HEK293 (cell line): Measurements from ENCODE around the gene DDIAS.

Experiments used
- AEBP2 ChIP-seq: fragments of 450-650 bp; formaldehyde crosslinking; IDR thresholded peaks from 2 replicates; pipeline ENCODE4 v1.5.1; 2016; ENCODE audit warnings: missing biosample characterization, missing genetic modification characterization, borderline replicate concordance
- ATF2 ChIP-seq: fragments of 450-650 bp; formaldehyde crosslinking; IDR thresholded peaks from 2 replicates; pipeline ENCODE4 v1.5.1; 2016; ENCODE audit warnings: missing biosample characterization, missing genetic modification characterization, low read depth
- CTCF ChIP-seq: fragments of 450-650 bp; formaldehyde crosslinking; IDR thresholded peaks from 2 replicates; pipeline ENCODE4 v1.5.1; 2016; ENCODE audit warnings: missing biosample characterization, missing genetic modification characterization
- IKZF3 ChIP-seq: fragments of 450-650 bp; IDR thresholded peaks from 2 replicates; pipeline ENCODE4 v1.5.0; 2018; ENCODE audit warnings: missing biosample characterization, mild to moderate bottlenecking, missing genetic modification characterization, moderate library complexity
- MYNN ChIP-seq: fragments of 450-650 bp; formaldehyde crosslinking; IDR thresholded peaks from 2 replicates; pipeline ENCODE4 v1.5.1; 2016; ENCODE audit warnings: missing biosample characterization, missing genetic modification characterization, borderline replicate concordance
- MZF1 ChIP-seq: fragments of 450-650 bp; formaldehyde crosslinking; IDR thresholded peaks from 2 replicates; pipeline ENCODE4 v1.5.1; 2017; ENCODE audit warnings: missing biosample characterization, missing genetic modification characterization, borderline replicate concordance
- PRDM10 ChIP-seq: fragments of 450-650 bp; formaldehyde crosslinking; IDR thresholded peaks from 2 replicates; pipeline ENCODE4 v1.5.1; 2016; ENCODE audit warnings: missing biosample characterization, missing genetic modification characterization
- REST ChIP-seq: fragments of 450-650 bp; formaldehyde crosslinking; IDR thresholded peaks from 2 replicates; pipeline ENCODE4 v1.5.1; 2016; ENCODE audit warnings: missing biosample characterization, missing genetic modification characterization
- SP2 ChIP-seq: fragments of 450-650 bp; formaldehyde crosslinking; IDR thresholded peaks from 2 replicates; pipeline ENCODE4 v1.5.1; 2016; ENCODE audit warnings: missing biosample characterization, missing genetic modification characterization
- ZNF140 ChIP-seq: fragments of 450-650 bp; formaldehyde crosslinking; IDR thresholded peaks from 2 replicates; pipeline ENCODE4 v1.5.1; 2016; ENCODE audit warnings: missing biosample characterization, missing genetic modification characterization
- ZNF37A ChIP-seq: fragments of 450-650 bp; IDR thresholded peaks from 2 replicates; pipeline ENCODE4 v1.5.1; 2018; ENCODE audit warnings: missing biosample characterization, missing genetic modification characterization
- ZNF510 ChIP-seq: fragments of 450-650 bp; formaldehyde crosslinking; IDR thresholded peaks from 2 replicates; pipeline ENCODE4 v1.5.1; 2018; ENCODE audit warnings: mild to moderate bottlenecking, missing genetic modification characterization, missing biosample characterization; ENCODE audit not compliant: insufficient replicate concordance
- ZSCAN5A ChIP-seq: fragments of 450-650 bp; formaldehyde crosslinking; IDR thresholded peaks from 2 replicates; pipeline ENCODE4 v1.5.1; 2016; ENCODE audit warnings: missing biosample characterization, missing genetic modification characterization
- TF ChIP-seq, protein P1 (sequence below): fragments of 450-650 bp; formaldehyde crosslinking; optimal IDR thresholded peaks from 2 replicates; pipeline ENCODE3; 2016; ENCODE audit warnings: missing biosample characterization, mild to moderate bottlenecking, missing genetic modification characterization

- TF ChIP-seq ZNF510 (tag by site-specific recombination) (no peak), ZSCAN5A (tag by site-specific recombination) (no peak), AEBP2 (tag by site-specific recombination) (no peak), ZNF140 (tag by site-specific recombination) (no peak), MZF1 (tag by site-specific recombination) (no peak), PRDM10 (tag by site-specific recombination) (no peak), CTCF (tag by site-specific recombination) (no peak), REST (no peak), SP2 (tag by site-specific recombination) (no peak), IKZF3 (tag by site-specific recombination) (no peak), MYNN (tag by site-specific recombination) (no peak), ATF2 (tag by site-specific recombination) (no peak), ZNF37A (no peak)
- TF ChIP-seq, protein P1, sequence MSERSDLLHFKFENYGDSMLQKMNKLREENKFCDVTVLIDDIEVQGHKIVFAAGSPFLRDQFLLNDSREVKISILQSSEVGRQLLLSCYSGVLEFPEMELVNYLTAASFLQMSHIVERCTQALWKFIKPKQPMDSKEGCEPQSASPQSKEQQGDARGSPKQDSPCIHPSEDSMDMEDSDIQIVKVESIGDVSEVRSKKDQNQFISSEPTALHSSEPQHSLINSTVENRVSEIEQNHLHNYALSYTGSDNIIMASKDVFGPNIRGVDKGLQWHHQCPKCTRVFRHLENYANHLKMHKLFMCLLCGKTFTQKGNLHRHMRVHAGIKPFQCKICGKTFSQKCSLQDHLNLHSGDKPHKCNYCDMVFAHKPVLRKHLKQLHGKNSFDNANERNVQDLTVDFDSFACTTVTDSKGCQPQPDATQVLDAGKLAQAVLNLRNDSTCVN (tag by site-specific recombination), result no peak
These were observed 68.3 kb downstream of the DDIAS start for GRCh38 chr11:82969811-82970210.
